Type B pancreatic cell (in vitro differentiated cells): ENCODE measurements around the gene PRKAA2. TPM values are rescaled to one million over a fixed set of nuclear protein-coding genes. Genes with fewer than 3 reads are reported as not detected.

Source experiments
- DNase-seq: peaks from one replicate; pipeline ENCODE4 v3.0.0; 2021; ENCODE audit warnings: mixed read lengths; ENCODE audit not compliant: unreplicated experiment; ENCODE audit errors: extremely low spot score
- H3K27ac Mint-ChIP-seq: 2 replicates; pipeline ENCODE4 v1.8.0; 2021; ENCODE audit warnings: mild to moderate bottlenecking, mixed read lengths
- H3K27me3 Mint-ChIP-seq: 2 replicates; pipeline ENCODE4 v1.8.0; 2021; ENCODE audit warnings: mixed read lengths
- H3K36me3 Mint-ChIP-seq: 2 replicates; pipeline ENCODE4 v1.8.0; 2021; ENCODE audit warnings: mixed read lengths
- H3K4me1 Mint-ChIP-seq: one replicate; pipeline ENCODE4 v1.8.0; 2021; ENCODE audit warnings: mixed read lengths; ENCODE audit not compliant: unreplicated experiment
- H3K4me3 Mint-ChIP-seq: 2 replicates; pipeline ENCODE4 v1.8.0; 2021; ENCODE audit warnings: mild to moderate bottlenecking, mixed read lengths
- H3K9me3 Mint-ChIP-seq: 2 replicates; pipeline ENCODE4 v1.8.0; 2021; ENCODE audit warnings: mixed read lengths
- total RNA-seq: library from RNA; stranded (reverse); gene quantifications from 2 replicates; pipeline ENCODE4 v1.2.1, GENCODE V29; 2021; ENCODE audit warnings: low replicate concordance
- TF ChIP-seq, protein P1 (sequence below): fragments of 200-600 bp; sonication (generic); conservative IDR thresholded peaks from 2 replicates; pipeline ENCODE4 v1.5.0; 2021; ENCODE audit warnings: antibody characterized with exemption, mild to moderate bottlenecking

Gene PRKAA2
- total RNA-seq, 1 donor from 2014 or later, result 6.4 TPM

DNA sequence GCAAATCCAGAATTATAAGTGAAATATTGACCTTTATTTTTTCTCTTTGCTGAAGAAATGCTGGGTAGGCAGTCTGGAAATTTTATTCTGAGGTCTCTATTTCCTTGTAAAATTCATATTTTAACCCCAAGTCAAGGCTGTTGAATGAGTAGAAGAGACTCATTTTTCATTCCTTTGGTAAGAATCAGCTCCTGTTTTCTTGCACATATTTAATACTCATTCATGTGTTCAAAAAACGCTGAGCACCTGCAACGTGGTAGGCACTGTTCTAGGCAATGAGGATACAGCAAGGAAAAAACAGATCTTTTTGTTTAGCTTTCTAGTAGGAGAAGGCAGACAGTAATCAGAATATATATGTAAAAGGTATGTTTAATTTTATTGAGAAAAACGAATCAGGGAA, 1.5 kb downstream of the PRKAA2 start:
- Mint-ChIP-seq H3K9me3 (no peaks in the 10 kb centered on the region), H3K4me1 (peaks cover 15% of the 10 kb centered on the region), H3K36me3 (peaks cover 4% of the 10 kb centered on the region), H3K27ac (no peak overlapping the region), H3K4me3 (peak overlapping the region; percentile 88), H3K27me3 (peaks cover 14% of the 10 kb centered on the region)
- TF ChIP-seq, protein P1, sequence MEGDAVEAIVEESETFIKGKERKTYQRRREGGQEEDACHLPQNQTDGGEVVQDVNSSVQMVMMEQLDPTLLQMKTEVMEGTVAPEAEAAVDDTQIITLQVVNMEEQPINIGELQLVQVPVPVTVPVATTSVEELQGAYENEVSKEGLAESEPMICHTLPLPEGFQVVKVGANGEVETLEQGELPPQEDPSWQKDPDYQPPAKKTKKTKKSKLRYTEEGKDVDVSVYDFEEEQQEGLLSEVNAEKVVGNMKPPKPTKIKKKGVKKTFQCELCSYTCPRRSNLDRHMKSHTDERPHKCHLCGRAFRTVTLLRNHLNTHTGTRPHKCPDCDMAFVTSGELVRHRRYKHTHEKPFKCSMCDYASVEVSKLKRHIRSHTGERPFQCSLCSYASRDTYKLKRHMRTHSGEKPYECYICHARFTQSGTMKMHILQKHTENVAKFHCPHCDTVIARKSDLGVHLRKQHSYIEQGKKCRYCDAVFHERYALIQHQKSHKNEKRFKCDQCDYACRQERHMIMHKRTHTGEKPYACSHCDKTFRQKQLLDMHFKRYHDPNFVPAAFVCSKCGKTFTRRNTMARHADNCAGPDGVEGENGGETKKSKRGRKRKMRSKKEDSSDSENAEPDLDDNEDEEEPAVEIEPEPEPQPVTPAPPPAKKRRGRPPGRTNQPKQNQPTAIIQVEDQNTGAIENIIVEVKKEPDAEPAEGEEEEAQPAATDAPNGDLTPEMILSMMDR, result no peak
- DNase-seq, result no peak

DNA sequence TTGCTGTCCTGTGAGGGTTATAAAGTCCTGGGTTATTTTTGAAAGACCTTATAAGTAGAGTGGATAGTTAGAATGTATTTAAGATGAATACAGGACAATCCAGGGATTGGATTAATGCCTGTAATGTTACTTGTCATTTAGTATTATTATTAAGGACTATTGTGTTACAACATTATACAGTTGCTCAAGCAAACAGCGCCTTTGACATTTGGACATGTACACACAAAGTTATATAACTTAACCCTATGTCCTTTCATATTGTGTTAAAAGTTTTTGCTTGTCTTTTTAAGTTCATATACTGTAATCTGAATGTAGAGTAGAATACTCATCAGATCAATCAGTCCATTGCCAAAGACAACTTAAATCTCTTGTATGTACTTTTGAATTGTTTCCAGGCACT, 2.0 kb downstream of the PRKAA2 start:
- Mint-ChIP-seq H3K36me3 (peaks cover 4% of the 10 kb centered on the region), H3K27ac (no peak overlapping the region), H3K4me1 (peaks cover 15% of the 10 kb centered on the region), H3K4me3 (peak overlapping the region; percentile 88), H3K9me3 (no peaks in the 10 kb centered on the region), H3K27me3 (peaks cover 14% of the 10 kb centered on the region)
- DNase-seq, result no peak
- TF ChIP-seq, protein P1, result no peak

DNA sequence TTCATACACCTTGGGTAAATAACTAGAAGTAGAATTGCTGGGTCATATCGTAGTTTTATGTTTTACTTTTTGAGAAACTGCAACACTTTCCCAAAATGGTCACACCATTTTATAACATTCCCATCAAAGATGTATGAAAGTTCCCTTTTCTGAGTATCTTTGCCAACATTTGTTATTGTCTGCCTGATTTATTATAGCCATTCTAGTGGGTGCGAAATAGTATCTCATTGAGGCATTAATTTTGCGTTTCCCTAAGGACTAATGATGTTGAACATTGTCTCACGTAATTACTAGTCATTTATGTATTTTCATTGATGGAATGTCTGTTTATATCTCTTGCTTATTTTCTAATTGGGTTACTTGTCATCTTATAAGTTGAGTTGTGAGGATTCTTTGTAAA, 3.4 kb downstream of the PRKAA2 start:
- TF ChIP-seq, protein P1, result no peak
- H3K36me3 Mint-ChIP-seq, result peaks cover 4% of the 10 kb centered on the region
- no peaks in the 10 kb centered on the region for H3K9me3 Mint-ChIP-seq
- H3K27ac Mint-ChIP-seq, result no peak overlapping the region
- peaks cover 15% of the 10 kb centered on the region for H3K4me1 Mint-ChIP-seq
- no peak overlapping the region for H3K4me3 Mint-ChIP-seq
- H3K27me3 Mint-ChIP-seq, result peaks cover 11% of the 10 kb centered on the region
- no peak for DNase-seq

DNA sequence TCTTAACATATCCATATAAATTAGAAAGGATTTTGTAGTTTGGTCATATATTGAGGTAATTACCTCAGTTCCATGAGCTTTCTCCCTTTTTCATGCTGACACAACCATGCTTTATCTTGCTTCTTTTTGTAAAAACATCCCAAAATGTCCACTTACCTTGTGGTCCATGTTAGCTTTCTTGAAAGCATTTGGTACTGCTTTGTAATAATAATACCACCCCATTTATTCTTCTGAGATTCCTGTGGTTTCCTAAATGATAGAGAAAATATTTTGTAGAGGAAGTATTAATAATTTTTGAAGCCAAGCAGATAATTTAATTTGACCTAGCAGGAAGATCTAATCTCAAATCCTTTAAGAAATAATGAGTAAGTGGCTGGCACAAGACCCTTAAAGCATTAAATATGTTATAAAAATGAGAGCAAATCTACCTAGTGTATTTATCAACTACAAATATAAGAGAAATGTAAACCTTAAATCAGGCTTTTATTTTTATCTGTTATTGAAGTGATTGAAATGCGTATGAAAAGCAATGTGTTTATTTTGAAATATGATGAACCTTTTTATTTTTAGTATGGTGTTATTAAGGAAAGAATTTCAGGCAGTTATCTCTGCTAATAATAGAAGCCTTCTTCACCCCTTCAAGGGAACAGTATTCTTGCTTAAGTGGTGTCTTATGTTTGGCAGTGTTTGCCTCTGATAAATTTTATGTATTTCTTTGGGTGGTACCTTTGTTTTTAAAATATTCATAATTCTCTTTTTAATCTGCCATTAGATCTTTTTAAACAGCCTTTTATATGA, 9.2 kb downstream of the PRKAA2 start:
- peaks cover 5% of the 10 kb centered on the region for H3K9me3 Mint-ChIP-seq
- peaks cover 23% of the 10 kb centered on the region for H3K36me3 Mint-ChIP-seq
- no peaks in the 10 kb centered on the region for H3K27me3 Mint-ChIP-seq
- TF ChIP-seq, protein P1, result no peak
- H3K4me1 Mint-ChIP-seq, result no peaks in the 10 kb centered on the region
- no peak overlapping the region for H3K4me3 Mint-ChIP-seq
- H3K27ac Mint-ChIP-seq, result no peak overlapping the region
- no peak for DNase-seq

DNA sequence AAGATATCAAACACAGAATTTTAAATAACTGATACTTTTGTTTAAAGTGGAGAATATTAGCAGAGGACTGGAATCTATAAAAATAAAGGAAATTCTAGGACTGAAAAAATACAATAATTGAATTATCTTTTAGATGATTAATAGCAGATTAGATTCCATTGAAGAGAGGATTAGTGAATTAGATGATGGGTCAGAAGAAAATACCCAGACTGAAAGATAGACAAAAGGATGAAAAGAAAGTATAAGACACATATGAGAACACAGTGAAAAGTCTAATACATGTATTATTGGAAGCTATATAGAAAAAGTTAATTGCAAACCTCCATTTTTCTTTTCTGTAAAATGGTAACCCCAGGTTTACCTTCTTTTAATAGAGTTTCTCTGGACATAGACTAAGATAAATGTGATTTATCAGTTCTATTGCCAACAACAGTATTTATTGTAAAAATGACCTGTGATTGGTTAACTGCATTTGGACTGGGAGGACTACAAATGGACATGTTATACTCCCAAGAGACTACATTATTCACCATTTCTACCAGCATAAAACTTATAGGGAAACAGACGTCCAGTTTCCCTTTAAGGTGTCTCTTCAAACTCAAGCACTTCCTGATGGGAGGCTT, 11.0 kb downstream of the PRKAA2 start:
- no peaks in the 10 kb centered on the region for H3K27me3 Mint-ChIP-seq
- peaks cover 5% of the 10 kb centered on the region for H3K9me3 Mint-ChIP-seq
- peaks cover 23% of the 10 kb centered on the region for H3K36me3 Mint-ChIP-seq
- TF ChIP-seq, protein P1, result no peak
- no peak for DNase-seq
- no peaks in the 10 kb centered on the region for H3K4me1 Mint-ChIP-seq
- H3K27ac Mint-ChIP-seq, result no peak overlapping the region
- H3K4me3 Mint-ChIP-seq, result no peak overlapping the region
